Measurements from ENCODE around the gene CLTCL1.
"Not testable (repeated sequence)": the region's sequence is repeated elsewhere in the genome, so short reads cannot be mapped to it uniquely, and the experiment has no call there.

CLTCL1 gene

DNA sequence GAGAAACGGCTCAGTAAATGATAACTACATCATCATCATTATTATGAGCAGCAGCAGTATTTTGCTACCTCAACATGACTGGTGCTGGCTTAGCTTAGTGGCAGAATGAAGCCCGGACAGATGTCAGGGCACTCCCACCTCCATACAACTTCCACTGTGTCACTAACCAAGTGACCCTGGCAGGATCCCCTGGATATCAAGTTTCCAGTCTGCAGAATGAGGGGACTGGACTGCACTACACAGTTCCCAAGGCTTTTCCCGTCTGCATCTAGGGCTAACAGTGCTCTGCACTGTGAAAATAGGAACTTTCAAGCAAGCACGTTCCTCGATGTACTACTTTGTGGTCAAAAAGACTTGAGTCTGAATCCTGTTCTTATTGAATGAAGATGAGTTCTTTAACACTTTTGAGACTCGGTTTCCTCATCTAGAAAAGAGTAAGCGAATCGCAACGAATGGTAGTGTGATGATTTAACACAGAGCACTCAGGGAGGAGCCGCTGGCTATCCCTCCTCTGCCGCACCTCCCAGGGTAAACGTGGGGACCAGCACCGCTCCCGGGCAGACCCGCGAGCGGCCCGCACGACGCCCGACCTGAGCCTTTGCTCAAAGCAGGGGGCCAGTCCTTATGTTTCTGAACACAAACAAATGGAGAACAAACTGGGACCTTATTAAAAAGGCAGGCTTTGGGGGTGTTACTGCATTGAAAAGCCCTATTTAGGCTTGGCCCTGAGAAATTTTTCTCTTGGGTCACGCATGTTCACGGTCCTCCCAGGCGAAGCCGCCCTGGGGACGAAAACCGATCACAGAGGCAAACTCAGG, 910 bp downstream of the CLTCL1 start:
- DNase-seq (ENCODE audit: low spot score) = no peak

DNA sequence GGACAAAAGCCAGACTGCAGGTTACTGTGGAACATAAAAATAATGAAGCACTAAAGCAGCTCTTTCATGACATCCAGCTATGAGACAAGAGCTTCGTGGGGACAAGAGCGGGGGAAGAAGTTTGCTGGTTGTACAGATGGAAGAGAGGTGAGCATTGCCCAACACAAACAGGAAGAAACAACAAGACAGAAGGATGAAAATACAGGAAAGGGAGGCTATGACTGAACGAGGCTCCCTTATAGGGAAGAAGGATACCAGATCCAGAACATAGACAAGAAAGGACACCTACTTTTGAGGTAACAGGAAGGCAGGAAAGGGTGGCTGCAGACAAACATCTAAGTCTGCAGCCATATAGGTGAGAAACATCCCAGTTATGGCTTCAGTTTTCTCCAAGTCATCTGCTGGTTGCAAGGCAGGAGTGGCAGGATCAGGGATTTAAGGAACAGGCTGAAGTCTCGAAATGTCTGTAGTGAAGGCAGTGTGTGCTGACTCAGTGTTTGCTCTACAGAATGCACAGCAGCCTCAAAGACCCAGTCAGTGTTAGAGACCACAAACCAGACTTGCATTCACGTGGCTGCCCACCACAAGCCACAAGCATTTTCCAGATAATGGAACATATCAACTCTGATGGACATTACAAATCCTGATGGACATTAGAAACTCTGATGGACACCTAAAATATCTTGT, 1.9 kb downstream of the CLTCL1 start:
- DNase-seq (ENCODE audit: low spot score) = no peak

DNA sequence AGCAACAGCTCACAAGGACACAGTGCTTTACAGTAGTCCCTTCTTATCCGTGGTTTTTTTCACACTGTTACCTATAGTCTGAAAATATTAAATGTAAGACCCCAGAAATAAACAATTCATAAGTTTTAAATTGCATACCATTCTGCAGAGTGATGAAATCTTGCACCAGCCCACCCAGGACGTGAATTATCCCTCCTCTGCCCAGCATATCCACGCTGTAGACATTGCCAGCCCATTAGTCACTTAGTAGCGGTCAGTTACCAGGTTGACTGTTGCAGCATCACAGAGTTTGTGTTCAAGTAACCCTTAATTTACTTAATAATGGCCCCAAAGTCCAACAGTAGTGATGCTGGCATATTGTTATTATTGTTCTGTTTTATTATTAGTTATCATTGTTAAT, 3.6 kb downstream of the CLTCL1 start:
- no peak for DNase-seq (ENCODE audit: low spot score)

DNA sequence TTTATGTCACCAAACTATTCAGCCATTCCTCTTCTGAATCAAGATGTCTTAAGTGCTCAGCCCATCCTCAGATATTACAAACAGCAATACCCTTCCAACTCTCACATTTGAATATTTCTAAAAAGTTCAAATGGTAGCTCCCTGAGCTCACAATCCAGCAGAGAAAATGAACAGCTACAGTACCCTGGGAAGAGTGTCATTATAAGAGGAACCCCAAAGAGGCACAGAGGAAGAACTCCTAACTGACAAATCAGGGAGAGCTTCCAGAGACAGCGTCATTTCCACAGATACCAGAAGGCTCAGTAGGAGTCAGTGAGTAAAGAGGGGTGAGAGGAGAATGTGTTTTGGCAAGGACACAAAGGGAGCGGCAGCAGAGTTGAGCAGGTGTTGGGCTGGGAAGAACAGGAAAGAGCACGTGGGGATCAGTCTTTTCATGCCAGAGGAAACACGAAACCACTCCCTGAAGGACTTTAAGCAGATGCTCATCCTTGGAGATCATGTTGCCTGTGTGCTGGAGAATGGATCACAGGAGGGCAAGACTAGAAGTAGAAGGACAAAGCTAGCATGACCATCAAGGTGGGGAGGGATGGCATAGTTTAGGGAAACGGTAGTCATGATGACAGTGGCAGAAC, 4.3 kb downstream of the CLTCL1 start:
- DNase-seq (ENCODE audit: low spot score) = no peak

DNA sequence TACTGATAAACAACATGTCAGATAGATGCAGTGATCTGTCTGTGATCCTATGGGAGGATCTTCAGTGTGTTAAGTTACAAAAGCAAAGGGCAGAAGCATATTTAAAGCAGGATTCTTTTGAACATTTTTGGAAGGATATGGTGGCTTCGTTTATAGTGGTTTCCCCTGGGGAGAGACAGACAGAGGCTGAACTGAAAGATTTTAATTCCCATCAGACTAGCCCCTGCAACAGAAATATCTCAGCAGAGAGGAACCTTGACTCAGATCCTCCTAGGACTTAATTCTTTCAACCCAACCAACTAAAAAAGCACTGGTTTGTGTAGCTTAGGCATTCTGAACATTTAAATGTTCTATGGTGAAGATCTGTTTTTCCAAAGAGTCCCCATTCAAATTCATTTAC, 5.7 kb downstream of the CLTCL1 start:
- no peak for DNase-seq (ENCODE audit: low spot score)

DNA sequence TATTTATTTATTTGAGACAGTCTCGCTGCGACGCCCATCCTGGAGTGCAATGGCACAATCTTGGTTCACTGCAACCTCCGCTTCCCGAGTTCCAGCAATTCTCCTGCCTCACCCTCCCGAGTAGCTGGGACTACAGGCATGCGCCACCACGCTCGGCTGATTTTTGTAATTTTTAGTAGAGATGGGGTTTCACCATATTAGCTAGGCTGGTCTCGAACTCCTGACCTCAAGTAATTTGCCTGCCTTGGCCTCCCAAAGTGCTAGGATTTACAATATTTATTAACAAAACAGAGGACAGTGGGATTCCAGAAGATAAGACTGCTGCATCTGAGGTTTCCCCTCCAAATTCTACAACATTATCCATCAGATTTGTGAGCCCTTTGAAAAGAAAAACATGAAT, 12.4 kb downstream of the CLTCL1 start:
- DNase-seq (ENCODE audit: low spot score) = not testable (repeated sequence)

DNA sequence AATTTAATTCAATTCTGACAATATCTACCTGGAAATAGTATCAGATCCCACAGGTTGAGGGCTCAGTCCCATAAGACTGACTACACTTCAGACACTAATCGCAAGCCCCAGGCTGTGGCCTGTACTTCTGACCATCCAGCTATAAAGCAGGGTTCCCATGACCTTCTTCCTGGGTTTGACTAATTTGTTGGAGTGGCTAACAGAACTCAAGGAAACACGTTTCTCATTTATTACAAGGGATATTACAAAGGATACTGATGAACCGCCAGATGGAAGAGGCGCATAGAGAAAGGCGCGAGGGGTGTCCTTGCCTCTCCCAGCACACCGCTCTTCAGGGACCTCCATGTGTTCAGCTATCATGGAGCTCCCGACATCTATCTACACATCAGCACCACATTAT, 13.7 kb downstream of the CLTCL1 start:
- no peak for DNase-seq (ENCODE audit: low spot score)

DNA sequence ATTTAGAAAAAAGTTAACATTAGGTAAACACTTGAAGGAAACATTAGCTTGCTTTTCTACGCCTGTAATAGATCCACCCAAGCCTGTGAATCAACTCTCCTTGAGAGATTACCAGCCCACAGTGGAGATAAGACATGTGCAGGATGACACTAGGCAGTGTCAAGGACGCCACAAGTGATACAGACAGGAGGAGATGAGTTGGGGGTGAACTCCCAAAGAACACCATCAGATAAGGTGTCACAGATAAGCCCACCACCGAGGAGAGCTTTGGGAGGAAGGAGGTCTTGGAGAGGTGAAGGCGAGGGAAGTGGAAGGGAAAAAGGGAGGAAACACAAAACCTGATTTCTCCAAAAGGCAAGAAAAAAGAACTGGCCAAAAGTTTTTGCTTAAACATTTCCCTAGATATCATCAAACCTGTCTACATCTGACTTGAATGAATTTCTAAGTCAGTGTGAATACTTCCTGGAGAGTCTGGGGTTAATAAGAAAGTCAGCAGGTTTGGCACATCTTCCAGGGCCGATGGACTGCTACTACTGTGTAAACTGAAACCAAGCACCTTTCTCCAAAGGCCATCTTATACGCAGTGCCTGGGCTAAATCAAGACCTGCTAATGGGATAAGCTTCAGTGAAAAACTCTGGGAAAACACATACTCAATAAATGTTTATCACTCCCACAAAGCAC, 15.5 kb downstream of the CLTCL1 start:
- DNase-seq (ENCODE audit: low spot score) = no peak

DNA sequence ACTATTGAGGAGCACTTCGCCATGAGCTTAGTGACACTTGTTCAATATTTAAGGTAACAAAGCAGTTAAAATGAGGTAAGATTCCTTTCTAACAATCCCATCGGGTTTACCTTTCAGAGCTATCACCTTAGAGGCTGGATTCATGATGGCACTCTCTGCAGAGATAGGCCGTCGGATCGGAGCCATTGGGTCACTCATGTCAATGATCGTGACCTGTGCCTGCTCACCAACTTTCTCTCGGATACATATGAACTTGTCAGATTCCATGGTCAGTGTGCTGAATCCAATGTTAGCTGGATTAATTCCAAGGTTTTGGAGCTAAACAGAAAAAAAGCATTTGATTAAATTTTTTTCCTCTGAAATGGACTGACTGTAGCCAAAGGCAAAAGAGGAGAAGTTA, 16.0 kb downstream of the CLTCL1 start:
- DNase-seq (ENCODE audit: low spot score) = no peak

DNA sequence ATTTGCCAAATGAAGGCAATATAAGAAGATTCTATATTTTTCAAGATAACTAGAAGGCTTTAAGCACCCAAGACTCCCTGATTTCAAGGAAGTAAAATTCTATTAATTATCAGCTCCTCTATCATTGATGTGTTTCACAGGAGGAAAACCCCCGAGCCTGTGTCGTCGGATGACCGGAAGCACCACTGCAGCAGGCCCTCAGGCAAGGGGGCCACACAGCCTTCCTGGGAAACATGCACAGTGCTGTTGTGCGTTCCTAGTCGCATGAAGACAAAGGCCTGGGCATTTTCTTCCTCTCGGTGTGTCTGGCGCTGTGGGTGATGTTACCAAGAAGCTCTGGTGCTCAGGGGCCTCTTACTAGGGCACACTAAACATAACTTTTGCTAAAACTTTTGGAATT, 16.4 kb downstream of the CLTCL1 start:
- DNase-seq (ENCODE audit: low spot score) = no peak

DNA sequence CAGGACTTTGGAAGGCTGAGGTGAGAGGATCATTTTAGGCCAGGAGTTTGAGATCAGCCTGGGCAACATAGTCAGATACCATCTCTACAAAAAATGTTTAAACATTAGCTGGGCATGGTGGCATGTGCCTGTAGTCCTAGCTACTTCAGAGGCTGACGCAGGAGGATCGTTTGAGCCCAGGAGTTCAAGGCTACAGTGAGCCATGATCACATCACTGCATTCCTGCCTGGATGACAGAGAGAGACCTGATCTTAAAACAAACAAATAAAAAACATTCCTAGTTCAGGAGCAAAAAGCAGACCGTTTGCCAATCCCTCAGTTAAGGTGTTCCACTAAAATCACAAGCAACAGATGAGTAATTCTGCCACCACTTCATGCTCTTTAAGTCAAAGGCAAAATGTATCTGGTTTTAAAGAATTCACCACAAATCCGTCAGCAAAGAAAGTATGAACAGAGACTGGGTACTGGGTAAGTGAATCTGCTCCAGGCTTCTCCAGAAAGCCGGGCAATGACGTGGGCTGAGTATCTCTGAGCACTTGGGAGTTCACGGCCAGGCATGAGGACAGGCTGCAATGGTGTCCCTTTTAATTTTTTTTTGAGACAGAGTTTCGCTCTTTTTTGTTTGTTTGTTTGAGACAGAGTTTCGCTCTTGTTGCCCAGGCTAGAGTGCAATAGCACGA, 19.5 kb downstream of the CLTCL1 start:
- no peak for DNase-seq (ENCODE audit: low spot score)

DNA sequence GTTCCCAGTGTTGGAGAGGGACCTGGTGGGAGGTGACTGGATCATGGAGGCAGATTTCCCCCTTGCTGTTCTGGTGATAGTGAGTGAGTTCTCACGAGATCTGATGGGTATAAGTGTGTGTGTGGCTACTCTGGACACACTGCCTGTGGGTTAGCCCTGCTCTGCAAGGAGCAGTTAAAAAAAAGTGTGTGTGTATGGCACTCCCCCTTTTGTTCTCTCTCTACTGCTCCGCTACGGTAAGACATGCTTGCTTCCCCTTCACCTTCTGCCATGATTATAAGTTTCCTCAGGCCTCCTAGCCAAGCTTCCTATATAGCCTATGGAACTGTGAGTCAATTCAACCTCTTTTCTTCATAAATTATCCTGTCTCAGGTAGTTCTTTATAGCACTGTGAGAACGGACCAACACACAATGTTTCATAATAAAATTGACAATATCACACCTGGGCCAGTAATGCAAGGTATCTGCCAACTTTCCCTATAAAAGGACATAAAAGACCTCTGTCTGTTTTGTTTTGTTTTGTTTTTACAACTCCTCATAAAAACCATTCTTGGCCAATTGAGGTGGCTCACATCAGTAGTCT, 20.2 kb downstream of the CLTCL1 start:
- no peak for DNase-seq (ENCODE audit: low spot score)

DNA sequence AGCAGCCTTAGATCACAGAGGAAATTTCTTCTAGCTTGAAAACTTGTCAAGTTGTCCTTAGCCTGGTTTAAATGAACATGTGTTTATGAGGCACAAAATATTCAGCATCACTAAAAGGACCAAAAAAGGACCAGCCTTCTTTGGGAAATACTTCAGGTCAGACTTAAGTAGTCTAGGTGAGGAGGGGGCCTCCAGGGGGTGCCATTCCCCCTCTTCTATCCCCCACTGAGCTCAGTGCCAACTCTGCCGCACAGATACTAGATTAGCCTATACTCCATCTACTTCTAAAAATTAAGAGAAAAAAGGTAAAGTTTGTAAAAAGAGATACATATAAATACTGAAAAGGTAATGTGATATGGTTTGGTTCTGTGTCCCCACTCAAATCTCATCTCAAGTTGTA, 20.6 kb downstream of the CLTCL1 start:
- DNase-seq (ENCODE audit: low spot score) = no peak

DNA sequence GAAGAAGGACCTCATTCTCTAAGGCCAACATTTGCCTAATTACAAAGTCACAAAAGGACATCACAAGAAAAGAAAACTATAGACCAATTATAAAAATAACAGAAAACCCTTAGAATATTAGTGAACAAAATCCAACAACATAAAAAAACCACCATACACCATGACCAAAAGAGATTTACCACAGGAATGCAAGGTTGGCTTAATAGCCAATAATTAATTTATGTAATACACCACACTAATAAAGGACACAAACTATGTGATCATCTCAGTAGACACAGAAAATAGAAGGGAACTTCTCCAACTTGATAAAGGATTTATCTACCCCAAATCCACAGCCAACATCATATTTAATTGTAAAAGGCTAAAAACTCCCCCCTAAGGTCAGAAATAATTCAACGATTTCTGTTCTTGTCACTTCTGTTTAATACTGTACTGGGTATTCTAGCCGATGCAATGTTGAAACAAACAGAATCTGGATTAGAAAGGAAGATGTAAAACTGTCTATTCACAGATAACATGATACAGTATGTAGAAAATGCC, 24.9 kb downstream of the CLTCL1 start:
- DNase-seq (ENCODE audit: low spot score) = no peak

DNA sequence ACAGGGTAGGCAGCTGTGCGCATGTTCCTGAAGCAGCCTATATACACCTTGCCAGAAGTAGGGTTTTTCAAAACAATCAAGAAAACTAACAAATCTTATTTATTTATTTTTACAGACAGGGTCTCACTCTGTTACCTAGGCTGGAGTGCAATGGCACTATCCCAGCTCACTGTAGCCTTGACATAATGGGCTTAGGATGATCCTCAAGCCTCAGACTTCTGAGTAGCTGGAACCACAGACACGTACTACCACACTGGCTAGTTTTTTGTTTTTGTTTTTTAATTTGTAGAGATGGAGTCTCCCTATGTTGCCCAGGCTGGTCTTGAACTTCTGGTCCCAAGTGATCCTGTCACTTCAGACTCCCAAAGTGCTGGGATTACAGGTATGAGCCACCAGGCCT, 25.7 kb downstream of the CLTCL1 start:
- no peak for DNase-seq (ENCODE audit: low spot score)

DNA sequence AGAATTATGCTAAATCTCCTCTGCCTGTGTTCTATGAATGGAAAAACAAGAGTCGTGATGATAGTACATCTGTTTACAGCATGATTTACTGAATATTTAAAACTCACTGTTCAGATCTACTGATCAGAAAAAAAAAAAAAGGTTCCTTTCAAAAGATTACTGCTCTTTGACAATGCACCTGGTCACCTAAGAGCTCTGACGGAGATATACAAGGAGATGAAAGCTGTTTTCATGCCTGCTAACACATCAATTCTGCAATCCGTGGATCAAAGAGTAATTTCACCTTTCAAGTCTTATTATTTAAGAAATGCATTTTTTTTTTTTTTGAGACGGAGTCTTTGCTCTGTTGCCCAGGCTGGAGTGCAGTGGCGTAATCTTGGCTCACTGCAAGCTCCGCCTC, 30.7 kb downstream of the CLTCL1 start:
- no peak for DNase-seq (ENCODE audit: low spot score)

DNA sequence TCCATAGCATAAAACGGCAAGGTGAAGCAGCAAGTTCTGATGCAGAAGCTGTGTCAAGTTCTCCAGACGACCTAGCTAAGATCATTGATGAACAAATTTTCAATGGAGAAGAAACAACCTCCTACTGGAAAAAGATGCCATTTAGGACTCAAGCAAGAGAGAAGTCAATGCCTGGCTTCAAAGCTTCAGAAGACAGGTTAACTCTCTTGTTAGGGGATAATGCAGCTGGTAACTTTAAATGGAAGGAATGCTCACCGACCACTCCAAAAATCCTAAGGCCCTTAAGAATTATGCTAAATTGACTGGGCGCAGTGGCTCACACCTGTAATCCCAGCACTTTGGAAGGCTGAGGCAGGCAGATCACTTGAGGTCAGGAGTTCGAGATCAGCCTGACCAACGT, 31.3 kb downstream of the CLTCL1 start:
- no peak for DNase-seq (ENCODE audit: low spot score)

DNA sequence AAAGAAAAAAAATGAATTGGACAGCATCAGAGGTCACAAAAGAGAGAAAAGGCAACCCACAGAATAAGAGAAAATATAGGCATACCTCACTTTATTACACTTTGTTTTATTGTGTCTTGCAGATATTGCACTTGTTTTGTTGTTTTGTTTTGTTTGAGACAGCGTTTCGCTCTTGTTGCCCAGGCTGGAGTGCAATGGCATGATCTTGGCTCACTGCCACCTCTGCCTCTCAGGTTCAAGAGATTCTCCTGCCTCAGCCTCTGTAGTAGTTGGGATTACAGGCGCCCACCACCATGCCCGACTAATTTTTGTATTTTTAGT, 32.6 kb downstream of the CLTCL1 start:
- not testable (repeated sequence) for DNase-seq (ENCODE audit: low spot score)

DNA sequence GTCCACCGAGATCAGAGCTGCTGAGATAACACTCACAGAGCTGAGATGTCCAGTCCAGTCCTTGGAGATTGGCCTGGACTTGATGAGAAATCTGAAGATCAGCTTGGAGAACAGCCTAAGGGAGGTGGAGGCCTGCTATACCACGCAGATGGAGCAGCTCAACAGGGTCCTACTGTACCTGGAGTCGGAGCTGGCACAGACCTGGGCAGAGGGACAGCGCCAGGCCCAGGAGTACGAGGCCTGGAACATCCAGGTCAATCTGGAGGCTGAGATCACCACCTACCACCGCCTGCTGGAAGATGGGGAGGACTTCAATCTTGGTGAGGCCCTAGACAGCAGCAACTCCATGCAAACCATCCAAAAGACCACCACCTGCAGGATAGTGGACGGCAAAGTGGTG, 33.1 kb downstream of the CLTCL1 start:
- no peak for DNase-seq (ENCODE audit: low spot score)

DNA sequence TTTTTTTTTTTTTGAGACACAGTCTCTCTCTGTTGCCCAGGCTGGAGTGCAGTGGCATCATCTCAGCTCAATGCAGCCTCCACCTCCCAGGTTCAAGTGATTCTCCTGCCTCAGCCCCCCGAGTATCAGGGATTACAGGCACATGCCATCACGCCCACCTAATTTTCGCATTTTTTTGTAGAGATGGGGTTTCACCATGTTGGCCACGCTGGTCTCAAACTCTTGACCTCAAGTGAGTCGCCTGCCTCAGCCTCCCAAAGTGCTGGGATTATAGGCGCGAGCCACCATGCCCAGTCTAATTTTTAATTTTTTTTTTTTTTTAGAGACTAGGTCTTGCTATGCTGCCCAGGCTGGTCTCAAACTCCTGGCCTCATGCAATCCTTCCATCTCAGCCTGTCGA, 35.2 kb downstream of the CLTCL1 start:
- DNase-seq (ENCODE audit: low spot score) = not testable (repeated sequence)

DNA sequence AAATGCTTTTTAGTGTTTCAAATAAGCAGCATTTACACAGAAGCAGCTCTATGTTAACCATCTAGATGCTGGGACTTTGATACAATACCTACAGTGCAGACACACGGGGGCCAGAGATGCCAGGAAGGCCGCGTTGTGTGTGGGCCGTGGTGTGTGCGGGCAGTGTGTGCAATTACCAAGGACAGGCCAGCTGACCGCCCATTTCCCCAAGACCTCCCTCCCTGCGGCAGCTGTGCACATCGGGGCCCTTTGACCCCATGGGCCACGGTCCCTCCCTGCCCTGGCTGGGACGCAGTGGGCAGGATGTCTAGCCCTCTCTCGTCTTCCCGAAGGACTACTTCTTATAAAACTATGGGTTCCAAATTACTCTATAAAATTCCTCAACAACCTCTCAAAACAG, 38.4 kb downstream of the CLTCL1 start:
- no peak for DNase-seq (ENCODE audit: low spot score)
